ENCODE data around the gene SLC16A7.

SLC16A7 gene

GRCh38 chr12:59657266-59657665 lies 61.4 kb downstream of the SLC16A7 start:
- Histone ChIP-seq H3K4ac (ENCODE audit: low read depth, low read length) (no peak overlapping the region), H3K27me3 (ENCODE audit: insufficient read depth, low read length) (no peaks in the 10 kb centered on the region), H3K27ac (ENCODE audit: low read depth, low read length) (no peak overlapping the region), H3K4me1 (ENCODE audit: control insufficient read depth in 1 of 2, insufficient read depth in 2 of 2, low read length in 2 of 2) (no peaks in the 10 kb centered on the region), H2BK5ac (ENCODE audit: low read depth, low read length, poor library complexity) (no peak overlapping the region), H3K4me2 (ENCODE audit: low read length) (no peak overlapping the region), H3K9me3 (ENCODE audit: insufficient read depth, low read depth, low read length) (no peaks in the 10 kb centered on the region), H2BK12ac (ENCODE audit: low read length) (no peak overlapping the region), H3K14ac (ENCODE audit: low read length) (no peak overlapping the region), H3K79me2 (ENCODE audit: control insufficient read depth, insufficient read depth, low read length, poor library complexity) (no peaks in the 10 kb centered on the region), H2AK5ac (ENCODE audit: low read length) (no peak overlapping the region), H3K23ac (ENCODE audit: low read length) (no peak overlapping the region), H3K79me1 (ENCODE audit: low read length) (no peaks in the 10 kb centered on the region), H3K4me3 (ENCODE audit: low read depth, low read length) (no peak overlapping the region), H4K12ac (ENCODE audit: low read depth, low read length) (no peak overlapping the region), H3K9ac (ENCODE audit: low read length) (no peak overlapping the region), H3K18ac (ENCODE audit: low read length) (no peak overlapping the region), H4K91ac (ENCODE audit: low read depth, low read length) (no peak overlapping the region), H4K8ac (ENCODE audit: low read depth, low read length) (no peak overlapping the region), H3K36me3 (ENCODE audit: control insufficient read depth in 1 of 2, insufficient read depth in 2 of 2, low read length in 2 of 2) (no peaks in the 10 kb centered on the region), H2BK120ac (ENCODE audit: insufficient read depth, low read length, poor library complexity) (no peak overlapping the region), H2AFZ (ENCODE audit: insufficient read depth, low read length, poor library complexity) (no peak overlapping the region)
- WGBS (ENCODE audit: extremely low coverage, insufficient coverage, insufficient read length): no CpG with 5 or more reads among the region's 2 CpGs
- DNase-seq: peak in 1 of 2 donors; percentile 47

DNA sequence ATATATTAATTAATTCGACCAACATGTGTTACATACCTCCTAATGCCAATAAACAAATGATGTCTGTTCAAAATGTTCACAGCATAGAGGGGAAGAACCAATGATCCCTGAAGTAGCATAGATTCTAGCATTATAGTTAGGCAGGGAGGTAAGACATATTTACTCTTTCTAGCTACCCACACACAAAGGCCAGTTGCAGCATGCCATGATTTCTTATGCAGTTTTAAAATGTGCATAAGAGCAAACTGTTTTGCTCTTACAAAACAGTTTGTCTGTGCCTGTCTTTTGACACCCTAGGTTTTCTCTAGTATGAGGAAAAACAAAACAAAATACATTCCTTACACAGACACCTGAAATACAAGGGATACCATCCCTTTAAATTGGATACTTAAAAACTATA lies 61.9 kb downstream of the SLC16A7 start:
- H4K8ac ChIP-seq (ENCODE audit: low read depth, low read length): no peak overlapping the region
- no peak overlapping the region for H2BK5ac ChIP-seq (ENCODE audit: low read depth, low read length, poor library complexity)
- H3K4me1 ChIP-seq (ENCODE audit: control insufficient read depth in 1 of 2, insufficient read depth in 2 of 2, low read length in 2 of 2): no peaks in the 10 kb centered on the region
- H3K14ac ChIP-seq (ENCODE audit: low read length): no peak overlapping the region
- no peaks in the 10 kb centered on the region for H3K79me1 ChIP-seq (ENCODE audit: low read length)
- H2AFZ ChIP-seq (ENCODE audit: insufficient read depth, low read length, poor library complexity): no peak overlapping the region
- H3K9ac ChIP-seq (ENCODE audit: low read length): no peak overlapping the region
- no peak overlapping the region for H3K4ac ChIP-seq (ENCODE audit: low read depth, low read length)
- no peak overlapping the region for H4K12ac ChIP-seq (ENCODE audit: low read depth, low read length)
- no peak overlapping the region for H3K4me3 ChIP-seq (ENCODE audit: low read depth, low read length)
- H3K23ac ChIP-seq (ENCODE audit: low read length): no peak overlapping the region
- H3K27ac ChIP-seq (ENCODE audit: low read depth, low read length): no peak overlapping the region
- H2BK120ac ChIP-seq (ENCODE audit: insufficient read depth, low read length, poor library complexity): no peak overlapping the region
- no peak overlapping the region for H3K18ac ChIP-seq (ENCODE audit: low read length)
- no peak overlapping the region for H2AK5ac ChIP-seq (ENCODE audit: low read length)
- H3K27me3 ChIP-seq (ENCODE audit: insufficient read depth, low read length): no peaks in the 10 kb centered on the region
- no peaks in the 10 kb centered on the region for H3K79me2 ChIP-seq (ENCODE audit: control insufficient read depth, insufficient read depth, low read length, poor library complexity)
- H4K91ac ChIP-seq (ENCODE audit: low read depth, low read length): no peak overlapping the region
- no peaks in the 10 kb centered on the region for H3K36me3 ChIP-seq (ENCODE audit: control insufficient read depth in 1 of 2, insufficient read depth in 2 of 2, low read length in 2 of 2)
- H2BK12ac ChIP-seq (ENCODE audit: low read length): no peak overlapping the region
- no peaks in the 10 kb centered on the region for H3K9me3 ChIP-seq (ENCODE audit: insufficient read depth, low read depth, low read length)
- DNase-seq: no peak
- no CpG with 5 or more reads among the region's 1 CpG for WGBS (ENCODE audit: extremely low coverage, insufficient coverage, insufficient read length)
- H3K4me2 ChIP-seq (ENCODE audit: low read length): no peak overlapping the region

DNA sequence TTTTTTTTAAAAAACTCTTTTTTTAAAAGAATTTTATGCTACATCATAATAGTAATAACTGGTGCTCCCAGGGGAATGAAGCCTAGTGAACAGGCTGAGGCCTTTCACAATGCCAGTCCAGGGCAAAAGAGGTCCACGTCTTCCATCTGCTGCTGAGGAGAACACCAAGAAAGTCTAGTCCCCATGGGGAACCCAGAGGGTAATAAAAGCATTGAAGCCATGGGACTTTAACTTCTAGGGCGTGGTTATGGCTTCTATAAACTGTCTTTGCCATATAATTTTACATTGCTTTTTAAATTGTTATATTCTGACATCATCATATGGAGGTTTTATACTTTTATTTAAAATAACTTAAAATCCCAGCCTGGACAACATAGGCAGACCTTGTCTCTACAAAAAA lies 64.3 kb downstream of the SLC16A7 start:
- Histone ChIP-seq H2BK12ac (ENCODE audit: low read length) (no peak overlapping the region), H3K79me2 (ENCODE audit: control insufficient read depth, insufficient read depth, low read length, poor library complexity) (no peaks in the 10 kb centered on the region), H2BK120ac (ENCODE audit: insufficient read depth, low read length, poor library complexity) (no peak overlapping the region), H4K12ac (ENCODE audit: low read depth, low read length) (no peak overlapping the region), H3K27ac (ENCODE audit: low read depth, low read length) (no peak overlapping the region), H3K4me3 (ENCODE audit: low read depth, low read length) (no peak overlapping the region), H3K4me1 (ENCODE audit: control insufficient read depth in 1 of 2, insufficient read depth in 2 of 2, low read length in 2 of 2) (no peaks in the 10 kb centered on the region), H3K79me1 (ENCODE audit: low read length) (no peaks in the 10 kb centered on the region), H2BK5ac (ENCODE audit: low read depth, low read length, poor library complexity) (no peak overlapping the region), H4K8ac (ENCODE audit: low read depth, low read length) (no peak overlapping the region), H3K23ac (ENCODE audit: low read length) (no peak overlapping the region), H3K4ac (ENCODE audit: low read depth, low read length) (no peak overlapping the region), H3K9ac (ENCODE audit: low read length) (no peak overlapping the region), H3K9me3 (ENCODE audit: insufficient read depth, low read depth, low read length) (no peaks in the 10 kb centered on the region), H4K91ac (ENCODE audit: low read depth, low read length) (no peak overlapping the region), H2AK5ac (ENCODE audit: low read length) (no peak overlapping the region), H3K36me3 (ENCODE audit: control insufficient read depth in 1 of 2, insufficient read depth in 2 of 2, low read length in 2 of 2) (no peaks in the 10 kb centered on the region), H2AFZ (ENCODE audit: insufficient read depth, low read length, poor library complexity) (no peak overlapping the region), H3K14ac (ENCODE audit: low read length) (no peak overlapping the region), H3K18ac (ENCODE audit: low read length) (no peak overlapping the region), H3K27me3 (ENCODE audit: insufficient read depth, low read length) (no peaks in the 10 kb centered on the region), H3K4me2 (ENCODE audit: low read length) (no peak overlapping the region)
- DNase-seq: no peak
- WGBS (ENCODE audit: extremely low coverage, insufficient coverage, insufficient read length): no CpG with 5 or more reads among the region's 2 CpGs

DNA sequence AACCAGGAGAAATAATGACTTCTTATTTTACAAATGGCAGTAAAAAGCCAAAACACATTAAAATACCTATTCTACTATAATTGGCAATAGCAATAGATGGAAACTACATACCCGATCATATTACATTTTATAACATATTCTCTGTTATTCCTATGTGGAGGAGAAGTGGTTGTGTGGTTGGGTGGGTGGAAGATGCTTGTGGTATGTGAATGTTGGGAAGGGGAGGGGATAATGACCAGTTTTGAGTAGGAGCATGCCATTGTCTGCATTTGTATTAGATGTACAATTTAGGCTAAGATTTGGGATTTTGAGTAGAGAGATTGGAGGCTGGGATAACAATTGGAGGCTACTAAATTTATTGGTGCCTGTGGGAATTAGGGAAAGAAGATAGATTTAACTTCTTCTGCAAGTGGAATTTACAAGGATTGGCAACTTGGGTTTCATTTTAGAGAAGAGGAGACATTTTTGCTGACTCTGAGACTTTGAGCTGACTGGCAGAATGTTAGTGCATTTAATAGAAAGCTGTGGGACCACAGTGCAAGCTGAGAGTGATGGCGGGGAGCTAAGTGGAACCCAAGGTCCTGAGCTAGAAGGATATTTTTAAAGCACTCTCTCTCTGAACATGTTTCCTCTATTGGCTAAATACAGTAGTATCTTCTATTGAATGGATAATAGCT lies 65.2 kb downstream of the SLC16A7 start:
- no peak overlapping the region for H3K4me2 ChIP-seq (ENCODE audit: low read length)
- H3K14ac ChIP-seq (ENCODE audit: low read length): no peak overlapping the region
- H4K12ac ChIP-seq (ENCODE audit: low read depth, low read length): no peak overlapping the region
- H3K79me2 ChIP-seq (ENCODE audit: control insufficient read depth, insufficient read depth, low read length, poor library complexity): no peaks in the 10 kb centered on the region
- no peak overlapping the region for H3K18ac ChIP-seq (ENCODE audit: low read length)
- no peak overlapping the region for H3K4me3 ChIP-seq (ENCODE audit: low read depth, low read length)
- H3K4me1 ChIP-seq (ENCODE audit: control insufficient read depth in 1 of 2, insufficient read depth in 2 of 2, low read length in 2 of 2): no peaks in the 10 kb centered on the region
- no peak overlapping the region for H2BK120ac ChIP-seq (ENCODE audit: insufficient read depth, low read length, poor library complexity)
- H2BK5ac ChIP-seq (ENCODE audit: low read depth, low read length, poor library complexity): no peak overlapping the region
- no peak overlapping the region for H3K23ac ChIP-seq (ENCODE audit: low read length)
- H4K8ac ChIP-seq (ENCODE audit: low read depth, low read length): no peak overlapping the region
- H2BK12ac ChIP-seq (ENCODE audit: low read length): no peak overlapping the region
- H3K27ac ChIP-seq (ENCODE audit: low read depth, low read length): no peak overlapping the region
- H3K27me3 ChIP-seq (ENCODE audit: insufficient read depth, low read length): no peaks in the 10 kb centered on the region
- no peaks in the 10 kb centered on the region for H3K9me3 ChIP-seq (ENCODE audit: insufficient read depth, low read depth, low read length)
- DNase-seq: no peak
- no peak overlapping the region for H2AFZ ChIP-seq (ENCODE audit: insufficient read depth, low read length, poor library complexity)
- no peak overlapping the region for H2AK5ac ChIP-seq (ENCODE audit: low read length)
- no CpG with 5 or more reads among the region's 2 CpGs for WGBS (ENCODE audit: extremely low coverage, insufficient coverage, insufficient read length)
- no peak overlapping the region for H4K91ac ChIP-seq (ENCODE audit: low read depth, low read length)
- no peaks in the 10 kb centered on the region for H3K79me1 ChIP-seq (ENCODE audit: low read length)
- H3K36me3 ChIP-seq (ENCODE audit: control insufficient read depth in 1 of 2, insufficient read depth in 2 of 2, low read length in 2 of 2): no peaks in the 10 kb centered on the region
- no peak overlapping the region for H3K4ac ChIP-seq (ENCODE audit: low read depth, low read length)
- H3K9ac ChIP-seq (ENCODE audit: low read length): no peak overlapping the region
